ENCODE results near the gene MTCL1.

Gene MTCL1

DNA sequence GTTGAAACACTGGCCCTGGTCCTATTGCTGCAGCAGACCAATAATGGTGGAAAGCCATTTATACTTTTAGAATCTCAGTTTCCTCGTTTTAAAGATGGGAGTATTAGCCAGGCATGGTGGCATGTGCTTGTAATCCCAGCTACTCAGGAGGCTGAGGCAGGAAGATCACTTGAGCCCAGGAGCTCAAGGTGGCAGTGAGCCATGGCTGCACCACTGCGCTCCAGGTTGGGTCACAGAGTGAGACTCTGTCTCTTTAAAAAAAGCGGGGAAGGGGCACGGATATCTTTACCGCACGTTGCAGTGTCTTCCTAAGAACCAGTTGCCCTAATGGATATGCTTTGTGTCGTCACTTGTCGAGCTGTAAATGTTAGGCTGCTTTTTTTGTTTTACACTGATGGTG lies 8.3 kb downstream of the MTCL1 start:
- no peak for DNase-seq (ENCODE audit: low read depth)

DNA sequence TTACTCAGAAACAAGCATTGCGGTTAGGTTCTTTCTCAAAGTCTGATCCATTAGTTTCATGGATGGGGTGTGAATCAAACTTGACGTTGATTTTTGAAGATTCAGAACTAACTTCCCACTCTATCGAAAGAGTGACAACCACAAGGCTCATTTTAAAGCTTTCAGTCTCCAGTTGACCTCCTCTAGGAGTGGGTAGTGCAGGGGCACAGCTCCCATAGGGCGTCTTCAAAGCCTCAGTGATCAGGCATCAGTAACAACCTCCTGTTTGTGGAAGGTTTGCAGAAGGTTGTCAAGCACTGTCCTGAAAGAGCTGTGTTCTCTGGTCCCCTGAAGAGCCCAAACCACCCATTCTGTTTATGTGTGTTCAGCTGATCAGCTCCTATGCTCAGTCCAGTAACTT lies 10.2 kb downstream of the MTCL1 start:
- DNase-seq (ENCODE audit: low read depth), result no peak

DNA sequence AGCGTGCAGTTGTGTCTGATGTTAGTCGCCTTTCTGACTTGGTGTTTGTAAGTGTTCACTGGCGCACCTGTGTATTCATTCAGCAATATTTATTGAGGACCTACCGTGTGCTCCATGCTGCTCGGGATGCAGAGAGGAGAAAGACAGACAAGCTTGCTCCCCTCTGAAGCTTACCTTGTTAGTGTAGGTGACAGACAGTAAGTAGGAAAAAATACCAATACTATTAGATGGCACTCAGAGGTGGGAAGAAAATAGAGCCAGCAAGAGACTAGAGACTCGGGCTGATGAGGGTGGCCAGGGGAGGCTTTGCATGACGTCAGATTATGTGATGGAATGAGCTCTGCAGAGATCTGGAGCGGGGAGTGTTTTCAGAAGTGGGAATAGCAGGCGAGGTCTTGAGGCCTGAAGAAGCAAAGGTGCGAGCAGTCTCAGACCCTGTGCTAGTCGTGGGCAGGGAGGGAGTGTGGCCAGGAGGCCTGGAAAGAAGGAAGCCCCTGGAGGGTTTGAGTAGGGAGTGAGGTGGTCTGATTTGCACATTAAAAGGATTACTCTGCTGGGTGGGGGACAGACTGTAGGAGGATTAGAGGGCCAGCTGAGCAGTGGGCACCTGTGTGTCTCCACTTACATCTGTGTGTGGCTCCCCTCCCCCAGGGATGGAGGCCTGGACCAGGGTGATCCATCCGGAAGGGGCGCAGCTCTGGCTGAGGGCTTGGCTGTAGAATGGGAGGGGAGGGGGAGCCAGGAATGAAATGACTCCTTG lies 11.8 kb downstream of the MTCL1 start:
- DNase-seq (ENCODE audit: low read depth), result no peak

DNA sequence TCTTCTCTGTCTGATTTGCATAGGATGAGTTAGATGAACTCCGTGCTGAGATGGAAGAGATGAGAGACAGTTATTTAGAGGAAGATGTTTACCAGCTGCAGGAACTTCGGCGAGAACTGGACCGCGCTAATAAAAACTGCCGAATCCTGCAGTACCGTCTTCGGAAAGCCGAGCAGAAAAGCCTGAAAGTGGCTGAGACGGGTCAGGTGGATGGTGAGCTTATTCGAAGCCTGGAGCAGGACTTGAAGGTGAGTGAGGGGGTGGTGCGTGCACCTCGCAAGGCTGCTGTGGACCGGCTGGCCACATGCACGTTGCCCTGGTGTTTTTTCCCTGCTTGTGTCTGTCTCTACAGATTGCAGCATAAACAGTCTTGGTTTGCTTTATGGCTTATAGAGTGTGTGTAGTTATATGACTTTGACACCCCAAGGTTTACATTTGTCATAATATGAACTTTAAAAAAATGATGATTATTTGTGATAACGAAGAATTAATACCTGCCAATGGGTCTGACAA lies 13.1 kb downstream of the MTCL1 start:
- no peak for DNase-seq (ENCODE audit: low read depth)

DNA sequence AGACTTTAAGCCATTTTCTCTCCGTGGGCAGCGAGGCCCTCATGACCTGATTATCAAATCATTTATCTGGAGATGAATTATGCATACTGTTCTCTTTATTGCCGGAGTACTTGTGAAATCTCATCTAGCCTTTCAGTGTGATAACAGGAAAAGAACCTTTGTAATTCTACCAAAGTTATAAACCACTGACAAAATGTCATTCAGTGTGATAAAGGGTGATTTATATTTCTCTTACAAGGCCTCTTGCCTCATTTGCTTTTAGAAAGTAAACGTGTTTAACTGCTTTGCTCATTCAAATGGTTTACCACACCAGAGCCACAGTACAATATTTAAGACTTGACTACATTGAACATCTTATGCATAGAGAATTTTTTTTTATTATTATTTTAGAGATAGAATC lies 13.8 kb downstream of the MTCL1 start:
- no peak for DNase-seq (ENCODE audit: low read depth)

DNA sequence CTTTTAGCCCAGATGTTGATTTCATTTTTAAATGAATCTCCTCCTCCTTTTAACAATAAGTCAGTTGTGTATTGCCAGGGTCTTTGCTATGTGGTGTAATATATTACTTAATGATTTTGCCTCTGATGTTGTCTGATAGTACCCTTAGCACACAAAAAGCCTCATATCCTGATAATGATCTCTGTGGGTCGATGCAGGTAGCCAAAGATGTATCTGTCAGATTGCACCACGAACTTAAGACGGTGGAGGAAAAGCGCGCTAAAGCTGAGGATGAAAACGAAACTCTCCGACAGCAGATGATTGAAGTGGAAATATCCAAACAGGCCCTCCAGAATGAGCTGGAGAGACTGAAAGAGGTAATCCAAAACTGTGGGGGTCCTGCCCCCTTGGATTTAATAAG lies 14.8 kb downstream of the MTCL1 start:
- DNase-seq (ENCODE audit: low read depth), result no peak

DNA sequence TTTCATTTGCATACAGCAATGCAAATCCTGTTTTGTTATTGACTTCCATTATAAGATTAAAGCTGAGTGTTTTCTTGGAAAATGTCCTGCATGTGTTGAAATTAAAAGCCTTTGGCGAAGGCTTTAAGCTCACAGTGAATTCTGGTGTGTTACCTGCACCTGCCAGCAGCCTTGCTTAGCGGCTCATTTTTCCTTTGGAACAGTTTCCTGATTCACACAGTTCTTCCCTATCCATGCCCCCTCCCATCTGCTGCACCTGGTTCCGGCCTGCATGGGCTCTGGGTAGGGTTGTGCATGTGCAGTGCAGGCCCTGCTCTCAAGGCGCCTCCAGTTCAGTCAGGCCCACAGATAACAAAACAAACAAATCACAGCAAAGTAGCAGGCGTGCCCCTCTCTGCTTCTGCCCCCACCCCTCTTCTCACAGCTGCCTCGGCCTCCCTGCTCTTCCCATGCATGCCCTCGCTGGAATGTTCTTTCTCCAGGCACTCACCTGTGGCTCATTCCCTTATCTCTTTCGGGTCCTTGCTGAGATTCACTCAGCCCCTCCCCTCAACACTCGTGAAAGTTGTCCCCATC lies 15.8 kb downstream of the MTCL1 start:
- no peak for DNase-seq (ENCODE audit: low read depth)

DNA sequence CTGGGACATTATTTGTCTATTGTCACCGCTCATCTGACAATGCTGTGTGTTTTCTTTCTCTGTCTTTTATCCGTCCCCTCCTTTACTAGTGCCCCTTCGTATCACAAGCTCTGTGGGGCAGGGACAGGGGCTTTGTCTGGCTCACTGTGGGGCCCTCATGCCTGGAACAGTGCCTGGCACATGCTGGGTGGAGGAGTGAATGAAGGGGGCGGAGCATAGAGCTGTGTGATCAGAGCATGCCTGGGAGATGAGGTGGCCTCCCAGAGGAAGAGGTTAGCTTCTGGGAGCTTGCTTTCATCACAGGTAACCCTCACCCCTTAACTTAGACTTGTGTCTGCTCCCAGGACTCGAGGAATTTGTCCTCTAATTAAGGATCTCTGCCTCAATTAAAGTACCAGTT lies 16.4 kb downstream of the MTCL1 start:
- no peak for DNase-seq (ENCODE audit: low read depth)

DNA sequence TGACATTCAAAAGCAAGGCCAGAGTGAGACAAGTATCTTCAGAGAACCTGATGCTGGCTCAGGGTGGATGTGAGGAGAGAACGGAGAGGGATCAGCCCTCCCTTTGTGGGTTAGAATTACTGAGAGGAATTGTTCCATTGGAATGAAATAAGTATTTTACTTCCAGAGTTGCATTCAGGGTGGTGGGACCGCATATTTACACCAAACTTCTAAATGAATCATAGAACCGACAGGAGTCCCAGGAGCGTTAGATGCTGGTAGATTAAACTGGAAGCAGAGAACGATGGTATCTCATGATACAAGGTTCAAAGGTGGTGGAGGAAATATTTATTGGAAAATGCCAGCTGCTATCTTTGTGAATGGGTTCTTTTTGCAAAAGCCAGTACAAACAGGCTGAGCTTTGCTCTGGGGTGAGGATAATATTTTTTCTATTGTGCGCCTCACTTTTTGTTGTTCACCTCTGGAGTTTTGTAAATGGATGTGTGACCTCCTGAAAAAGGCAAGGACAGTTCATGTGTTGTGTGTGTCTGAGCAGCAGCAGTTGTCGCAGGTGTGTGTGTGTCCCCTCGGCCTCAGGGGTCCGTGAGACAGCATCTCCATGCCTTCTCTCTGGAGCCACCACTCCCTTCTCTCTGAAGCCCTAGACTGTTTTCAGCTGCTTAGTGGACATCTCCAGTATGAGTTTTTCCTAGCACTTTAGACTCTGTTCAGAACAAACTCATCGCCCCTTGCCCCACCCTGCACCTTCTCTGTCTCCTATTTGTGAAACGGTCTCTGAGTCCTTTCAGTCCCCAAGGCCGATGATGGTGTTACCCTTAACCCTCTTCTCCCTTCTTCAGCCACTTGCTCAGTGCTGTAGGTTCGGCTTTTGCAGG lies 17.8 kb downstream of the MTCL1 start:
- no peak for DNase-seq (ENCODE audit: low read depth)

DNA sequence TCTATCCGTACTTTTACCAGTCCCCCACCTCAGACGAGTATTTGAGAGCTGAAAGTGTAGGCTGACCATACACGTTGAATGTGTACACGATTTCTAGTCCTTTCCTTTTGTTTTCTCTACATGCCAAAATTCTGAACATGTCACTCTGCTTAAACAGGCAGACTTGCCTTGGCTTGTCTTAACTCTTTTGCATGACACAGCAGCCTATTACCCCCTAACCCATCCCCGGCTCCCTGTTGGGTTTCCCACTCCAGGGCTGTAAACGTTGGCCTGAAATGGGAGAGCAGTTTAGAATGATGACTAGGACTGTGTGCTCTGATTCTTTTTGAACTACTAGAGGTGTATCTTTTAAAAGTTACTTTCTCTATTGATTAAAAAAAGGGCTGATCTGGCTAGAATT lies 19.1 kb downstream of the MTCL1 start:
- no peak for DNase-seq (ENCODE audit: low read depth)

DNA sequence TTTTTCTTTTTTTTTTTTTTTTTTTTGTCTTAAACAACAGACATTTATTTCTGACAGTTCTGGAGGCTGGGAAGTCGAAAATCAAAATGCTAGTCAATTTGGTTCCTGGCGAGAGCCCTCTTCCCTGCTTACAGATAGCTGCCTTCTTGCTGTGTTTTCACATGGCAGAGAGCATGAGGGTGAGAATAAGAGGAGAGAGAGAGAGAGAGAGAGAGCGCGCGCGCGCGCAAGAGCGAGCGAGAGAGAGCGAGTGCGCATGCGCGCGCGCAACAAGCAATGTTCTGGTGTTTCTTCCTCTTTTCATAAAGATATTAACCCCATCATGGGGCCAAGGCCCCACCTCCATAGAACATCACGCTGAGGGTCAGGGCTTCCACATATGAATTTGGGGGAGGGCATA lies 20.9 kb downstream of the MTCL1 start:
- no peak for DNase-seq (ENCODE audit: low read depth)

DNA sequence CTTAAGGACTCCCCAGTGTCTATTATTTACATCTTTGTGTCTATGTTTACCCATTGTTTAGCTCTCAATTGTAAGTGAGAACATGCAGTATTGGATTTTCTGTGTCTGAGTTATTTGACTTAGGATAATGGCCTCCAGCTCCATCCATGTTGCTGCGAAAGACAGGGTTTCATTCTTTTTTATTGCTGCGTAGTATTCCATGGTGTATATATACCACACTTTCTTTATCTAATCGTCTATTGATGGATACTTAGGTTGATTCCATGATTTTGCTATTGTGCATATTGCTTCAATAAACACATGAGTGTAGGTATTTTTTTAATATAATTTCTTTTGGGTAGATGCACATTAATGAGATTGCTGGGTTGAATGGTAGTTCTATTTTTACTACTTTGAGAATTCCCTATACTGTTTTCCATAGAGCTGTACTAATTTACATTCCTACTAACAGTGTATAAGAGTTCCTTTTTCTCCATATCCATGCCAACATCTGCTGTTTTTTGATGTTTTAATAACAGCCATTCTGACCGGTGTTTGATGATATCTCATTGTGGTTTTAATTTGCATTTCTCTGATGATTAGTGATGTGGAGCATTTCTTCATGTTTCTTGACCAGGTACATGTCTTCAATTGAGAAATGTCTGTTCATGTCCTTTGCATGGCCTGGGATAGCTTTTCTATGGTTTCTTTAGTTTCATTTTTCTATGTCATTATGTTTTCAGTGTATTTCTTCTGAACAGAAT lies 21.8 kb downstream of the MTCL1 start:
- no peak for DNase-seq (ENCODE audit: low read depth)

DNA sequence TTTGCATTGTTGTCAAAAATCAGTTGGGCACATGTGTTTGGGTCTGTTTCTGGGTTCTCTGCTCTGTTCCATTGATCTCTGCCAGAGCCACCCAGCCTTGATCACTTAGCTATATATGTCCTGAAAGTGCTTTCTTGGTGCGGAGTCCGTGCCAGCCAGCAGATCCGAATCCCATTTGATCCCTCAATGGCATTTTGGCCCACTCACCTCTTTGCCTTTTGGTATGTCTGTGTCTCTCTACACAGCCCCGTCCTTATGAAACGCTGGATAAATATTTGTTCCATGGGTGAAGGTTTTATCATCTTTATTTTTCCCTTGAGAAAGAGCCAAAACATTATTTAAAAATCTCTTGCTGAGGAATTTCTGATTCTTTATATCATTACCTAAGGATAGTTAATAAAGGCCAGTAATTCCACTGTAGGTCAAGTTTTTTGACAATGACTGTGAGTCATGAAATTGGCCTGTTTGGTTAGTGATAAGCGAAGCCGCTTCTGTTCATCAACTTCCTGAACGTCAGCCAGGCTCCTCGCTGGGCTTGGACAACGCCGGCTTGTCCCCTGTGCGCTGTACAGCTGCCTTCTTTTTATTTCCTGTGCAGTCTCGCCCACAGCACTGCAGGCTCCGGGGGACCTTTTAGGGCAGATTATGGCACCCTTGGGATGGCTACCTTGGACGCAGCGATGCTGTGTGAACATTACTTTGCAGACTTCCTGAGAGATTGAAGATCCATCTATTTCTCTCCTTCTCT lies 24.9 kb downstream of the MTCL1 start:
- DNase-seq (ENCODE audit: low read depth), result no peak

DNA sequence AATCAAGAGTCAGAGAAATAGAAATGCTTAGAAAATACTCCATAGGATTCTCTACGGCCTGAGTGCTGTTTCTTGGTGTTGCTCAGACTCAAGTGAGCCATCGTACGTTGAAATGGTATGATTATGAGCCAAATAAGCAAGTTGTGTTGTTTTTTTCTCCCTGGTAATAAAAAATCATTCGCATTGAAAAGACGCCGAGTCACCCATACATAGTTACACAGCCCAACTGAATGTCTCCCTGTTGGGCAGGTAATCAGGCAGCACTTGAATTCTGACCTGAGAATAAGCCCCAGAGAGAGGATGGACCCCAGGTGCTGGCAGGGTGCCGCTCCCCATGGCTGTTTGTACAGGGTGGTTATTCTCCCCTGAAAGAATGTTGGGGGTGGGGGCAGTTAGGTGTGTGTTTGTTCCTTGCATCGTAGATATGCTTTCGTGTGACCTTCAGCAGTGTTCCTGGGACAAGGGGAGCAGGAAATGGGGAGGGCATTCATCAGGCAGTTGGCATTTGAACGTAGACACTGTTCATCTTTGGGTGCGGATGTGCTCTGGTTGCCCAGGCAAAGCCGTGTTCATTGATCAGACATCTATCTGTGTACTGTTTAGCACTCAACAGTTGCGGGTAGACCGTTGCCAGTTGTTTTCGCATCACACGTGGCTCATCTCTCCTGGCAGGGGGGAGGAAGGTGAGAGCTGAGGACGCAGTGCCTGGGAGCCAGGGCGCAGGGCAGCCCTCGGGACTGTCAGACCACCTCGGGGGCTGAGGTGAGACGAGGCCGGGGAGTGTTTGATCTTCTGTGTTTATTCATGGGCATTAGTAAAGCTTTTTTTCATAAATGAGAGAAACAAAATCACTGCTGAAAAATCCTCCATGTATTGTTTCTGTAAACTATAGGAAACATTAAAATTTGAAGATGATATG lies 27.3 kb downstream of the MTCL1 start:
- DNase-seq (ENCODE audit: low read depth), result no peak

DNA sequence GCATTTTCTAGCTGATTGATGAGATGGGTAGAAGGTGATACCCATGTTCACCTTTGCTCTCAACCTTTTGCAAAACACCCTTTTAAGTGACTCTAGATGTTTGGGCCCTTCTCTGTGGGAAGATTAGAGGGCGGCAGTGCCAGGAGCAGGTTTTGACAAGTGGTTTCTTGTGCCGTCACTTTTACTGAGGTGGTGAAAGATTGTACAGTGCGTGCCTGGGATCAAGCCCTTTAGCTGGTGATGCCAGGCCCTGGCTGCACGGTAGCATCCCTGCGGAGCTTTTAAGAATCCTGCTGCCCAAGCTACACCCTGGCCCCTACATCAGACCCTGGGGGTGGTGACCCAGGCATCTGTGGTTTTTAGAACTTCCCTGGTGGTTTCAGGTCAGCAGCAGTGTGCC lies 29.1 kb downstream of the MTCL1 start:
- no peak for DNase-seq (ENCODE audit: low read depth)

DNA sequence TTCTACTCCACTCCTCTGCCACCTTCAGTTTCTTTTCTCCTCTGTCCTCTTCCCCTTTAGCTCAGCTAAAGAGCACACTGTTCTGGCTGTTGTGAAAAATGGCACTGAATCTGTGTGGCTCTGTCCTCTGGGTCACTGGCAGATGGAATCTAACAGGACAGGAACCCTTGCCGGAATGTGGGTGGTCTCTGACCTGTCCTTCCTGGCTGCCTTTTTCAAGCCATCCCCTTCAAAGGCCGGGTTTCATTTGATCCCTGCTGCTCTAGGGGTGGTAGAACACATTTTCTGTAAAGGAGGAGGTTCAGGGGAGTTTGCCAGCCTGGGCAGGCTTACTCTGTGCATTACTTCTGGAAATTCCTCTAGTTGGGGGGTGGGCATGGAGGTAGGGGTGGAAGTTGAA lies 29.9 kb downstream of the MTCL1 start:
- DNase-seq (ENCODE audit: low read depth), result no peak

DNA sequence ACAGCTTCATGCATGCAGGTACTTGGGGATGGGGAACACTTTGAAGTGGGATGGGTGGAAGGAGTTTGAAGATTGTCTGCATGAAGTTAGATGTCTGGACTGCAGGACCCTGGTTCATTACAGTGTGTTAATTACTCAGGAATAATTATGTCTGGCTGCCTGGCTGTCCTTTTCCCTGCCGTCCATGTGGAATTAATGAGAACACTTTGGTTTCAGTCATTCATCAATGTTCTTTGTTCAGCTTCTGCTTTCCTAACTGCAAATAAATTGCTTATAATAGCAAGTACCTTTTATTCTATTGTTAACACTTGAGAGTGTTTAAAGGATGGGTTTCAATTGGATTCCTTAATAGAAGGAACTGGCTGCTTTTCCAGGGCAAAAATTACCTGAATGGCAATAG lies 35.8 kb downstream of the MTCL1 start:
- no peak for DNase-seq (ENCODE audit: low read depth)

DNA sequence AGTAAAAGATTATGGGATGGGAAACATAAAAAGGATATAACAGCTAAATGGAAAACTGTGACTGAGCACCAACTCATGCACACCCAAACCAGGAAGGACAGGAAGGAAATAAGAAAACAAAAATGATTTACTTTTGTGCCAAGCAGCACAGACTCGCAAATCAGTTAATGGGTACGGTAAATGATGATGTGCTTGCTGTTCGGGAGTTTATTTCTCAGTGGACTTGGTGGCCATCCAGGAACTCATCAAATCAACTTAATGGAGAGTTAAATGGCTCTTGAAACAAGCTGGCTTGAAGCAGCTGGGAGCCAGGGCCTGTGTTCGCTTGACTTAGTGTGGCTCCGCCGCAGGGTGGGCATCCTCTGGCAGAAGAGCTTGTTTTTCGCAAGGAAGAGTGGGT lies 36.2 kb downstream of the MTCL1 start:
- DNase-seq (ENCODE audit: low read depth), result no peak

DNA sequence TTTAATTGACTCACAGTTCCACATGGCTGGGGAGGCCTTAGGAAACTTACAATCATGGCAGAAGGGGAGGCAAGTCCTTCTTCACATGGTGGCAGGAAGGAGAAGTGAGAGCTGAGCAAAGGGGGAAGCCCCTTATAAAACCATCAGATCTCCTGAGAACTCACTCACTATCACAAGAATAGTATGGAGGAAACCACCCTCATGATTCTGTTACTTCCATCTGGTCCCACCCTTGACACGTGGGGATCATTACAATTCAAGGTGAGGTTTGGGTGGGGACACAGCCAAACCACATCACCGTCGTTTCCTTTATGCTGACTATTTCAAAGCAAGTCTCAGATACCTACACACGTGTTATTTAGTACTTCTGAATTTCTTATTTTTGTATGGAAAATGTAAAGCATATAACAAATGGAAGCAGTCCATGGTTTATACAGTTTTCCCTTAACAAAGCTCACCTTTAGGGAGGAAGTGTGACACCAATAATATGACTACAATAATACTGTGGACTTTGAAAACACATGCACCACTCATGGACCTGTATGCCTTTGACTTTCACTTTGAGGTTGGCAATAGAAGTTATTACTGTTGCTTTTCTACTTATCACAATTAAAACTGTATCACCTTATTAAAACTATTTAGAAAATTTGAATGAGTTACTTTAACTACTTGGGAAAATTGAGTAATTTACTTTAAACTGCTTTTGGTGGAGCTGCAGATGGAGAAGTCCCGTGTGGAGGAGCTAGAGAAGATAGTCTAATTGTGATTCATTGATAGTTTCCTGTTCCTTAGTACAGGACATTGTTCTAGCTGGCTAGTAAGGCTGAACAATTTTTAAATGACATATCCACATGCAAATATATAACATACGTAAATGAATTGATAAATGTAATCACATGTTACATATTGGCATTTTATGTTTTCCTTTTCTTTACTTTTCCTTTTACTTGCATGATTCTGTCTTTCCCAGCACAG lies 37.3 kb downstream of the MTCL1 start:
- DNase-seq (ENCODE audit: low read depth), result no peak
